Measurements from ENCODE around the gene MTREX.

DNA sequence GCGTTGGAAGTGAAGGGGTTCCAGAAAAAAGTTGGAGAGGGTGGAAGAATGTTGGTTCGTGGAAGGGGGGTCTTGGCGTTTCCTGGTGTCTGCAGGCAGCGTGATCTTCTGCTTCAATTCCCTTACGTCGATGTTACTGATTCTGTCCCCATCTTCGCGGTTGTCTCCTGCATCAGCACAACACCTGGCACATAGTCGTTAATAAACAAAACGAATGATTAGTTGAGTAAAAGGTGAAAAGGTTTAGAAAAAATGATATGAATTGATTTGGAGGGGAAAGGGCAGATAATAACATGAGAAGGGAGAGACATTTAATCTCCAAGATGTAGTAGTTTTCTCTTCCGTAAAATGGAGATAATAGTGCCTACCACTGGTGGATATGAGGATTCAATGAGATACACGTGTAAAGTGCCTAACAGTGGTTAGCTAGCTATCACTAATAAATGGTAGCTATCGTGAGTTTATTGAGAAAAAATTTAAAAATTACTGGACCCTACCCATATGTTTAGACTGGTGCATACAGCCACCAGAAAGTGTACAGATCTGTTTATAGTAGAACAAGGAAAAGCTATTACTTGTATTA lies 556 bp downstream of the MTREX start:
- TF ChIP-seq, protein P1, sequence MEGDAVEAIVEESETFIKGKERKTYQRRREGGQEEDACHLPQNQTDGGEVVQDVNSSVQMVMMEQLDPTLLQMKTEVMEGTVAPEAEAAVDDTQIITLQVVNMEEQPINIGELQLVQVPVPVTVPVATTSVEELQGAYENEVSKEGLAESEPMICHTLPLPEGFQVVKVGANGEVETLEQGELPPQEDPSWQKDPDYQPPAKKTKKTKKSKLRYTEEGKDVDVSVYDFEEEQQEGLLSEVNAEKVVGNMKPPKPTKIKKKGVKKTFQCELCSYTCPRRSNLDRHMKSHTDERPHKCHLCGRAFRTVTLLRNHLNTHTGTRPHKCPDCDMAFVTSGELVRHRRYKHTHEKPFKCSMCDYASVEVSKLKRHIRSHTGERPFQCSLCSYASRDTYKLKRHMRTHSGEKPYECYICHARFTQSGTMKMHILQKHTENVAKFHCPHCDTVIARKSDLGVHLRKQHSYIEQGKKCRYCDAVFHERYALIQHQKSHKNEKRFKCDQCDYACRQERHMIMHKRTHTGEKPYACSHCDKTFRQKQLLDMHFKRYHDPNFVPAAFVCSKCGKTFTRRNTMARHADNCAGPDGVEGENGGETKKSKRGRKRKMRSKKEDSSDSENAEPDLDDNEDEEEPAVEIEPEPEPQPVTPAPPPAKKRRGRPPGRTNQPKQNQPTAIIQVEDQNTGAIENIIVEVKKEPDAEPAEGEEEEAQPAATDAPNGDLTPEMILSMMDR (IDR thresholded peaks at IDR 0.05), result no peak
- no peak for TF ChIP-seq POLR2A (IDR thresholded peaks at IDR 0.05)

All from tibial nerve (tissue), 3 donors.